ENCODE results near the gene DHX8. TPM values are rescaled to one million over a fixed set of nuclear protein-coding genes. Genes with fewer than 3 reads are reported as not detected.

Gene DHX8
- total RNA-seq, 2 donors from 2014 or later, result 37.2 to 43.6 TPM

DNA sequence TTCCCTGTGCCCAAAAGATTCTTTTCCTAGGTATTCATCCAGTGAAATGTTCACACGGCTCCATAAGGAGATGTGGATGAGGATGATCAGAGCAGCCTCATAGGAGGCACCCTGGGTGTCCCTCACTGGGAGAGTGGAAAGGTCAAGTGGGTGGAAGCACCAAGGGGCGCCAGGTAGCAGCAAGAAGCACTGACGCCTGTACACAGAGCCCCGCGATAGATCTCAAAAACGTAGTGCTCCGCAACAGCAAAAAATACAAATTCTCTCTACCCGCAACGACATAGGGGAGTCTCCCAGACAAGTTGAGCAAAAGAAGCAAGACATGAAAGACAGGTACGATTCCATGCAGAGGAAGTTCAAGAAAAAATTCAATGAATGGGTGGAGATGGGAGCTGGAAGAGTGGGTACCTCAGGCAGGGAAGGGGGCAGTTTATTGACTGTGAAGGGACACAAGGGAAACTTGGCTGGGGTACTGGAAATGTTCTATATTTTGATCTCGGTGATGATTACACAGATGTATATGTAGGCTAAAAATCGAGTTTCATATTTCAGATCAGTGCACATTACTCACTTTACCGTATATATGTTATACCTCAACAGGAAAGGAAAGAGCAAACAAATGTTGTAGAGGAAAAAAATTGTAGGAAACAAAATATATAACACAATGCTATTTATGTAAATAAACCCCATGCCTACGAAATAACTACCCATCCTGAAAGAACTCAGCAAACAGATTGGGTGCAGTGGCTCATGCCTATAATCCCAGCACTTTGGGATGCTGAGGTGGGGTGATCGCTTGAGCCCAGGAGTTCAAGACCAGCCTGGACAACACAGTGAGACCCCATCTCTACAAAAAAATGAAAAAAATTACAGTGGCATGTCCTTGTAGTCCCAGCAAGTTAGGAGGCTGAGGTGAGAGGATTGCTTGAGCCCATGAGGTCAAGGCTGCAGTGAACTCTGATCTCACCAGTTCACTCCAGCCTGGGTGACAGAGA is 80.1 kb downstream of the DHX8 start:
- no peaks in the 10 kb centered on the region for H3K4me1 ChIP-seq (ENCODE audit: control insufficient read depth in 1 of 2, low read depth in 2 of 2)
- TF ChIP-seq, protein P1, sequence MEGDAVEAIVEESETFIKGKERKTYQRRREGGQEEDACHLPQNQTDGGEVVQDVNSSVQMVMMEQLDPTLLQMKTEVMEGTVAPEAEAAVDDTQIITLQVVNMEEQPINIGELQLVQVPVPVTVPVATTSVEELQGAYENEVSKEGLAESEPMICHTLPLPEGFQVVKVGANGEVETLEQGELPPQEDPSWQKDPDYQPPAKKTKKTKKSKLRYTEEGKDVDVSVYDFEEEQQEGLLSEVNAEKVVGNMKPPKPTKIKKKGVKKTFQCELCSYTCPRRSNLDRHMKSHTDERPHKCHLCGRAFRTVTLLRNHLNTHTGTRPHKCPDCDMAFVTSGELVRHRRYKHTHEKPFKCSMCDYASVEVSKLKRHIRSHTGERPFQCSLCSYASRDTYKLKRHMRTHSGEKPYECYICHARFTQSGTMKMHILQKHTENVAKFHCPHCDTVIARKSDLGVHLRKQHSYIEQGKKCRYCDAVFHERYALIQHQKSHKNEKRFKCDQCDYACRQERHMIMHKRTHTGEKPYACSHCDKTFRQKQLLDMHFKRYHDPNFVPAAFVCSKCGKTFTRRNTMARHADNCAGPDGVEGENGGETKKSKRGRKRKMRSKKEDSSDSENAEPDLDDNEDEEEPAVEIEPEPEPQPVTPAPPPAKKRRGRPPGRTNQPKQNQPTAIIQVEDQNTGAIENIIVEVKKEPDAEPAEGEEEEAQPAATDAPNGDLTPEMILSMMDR (IDR thresholded peaks at IDR 0.05), result no peak
- no peak for DNase-seq (ENCODE audit: low spot score)
- H3K27ac ChIP-seq, result no peak overlapping the region
- no peak for ATAC-seq (ENCODE audit: insufficient number of reproducible peaks, low FRiP score, low read depth)
- no peak overlapping the region for H3K4me3 ChIP-seq
- no peaks in the 10 kb centered on the region for H3K36me3 ChIP-seq
- no peaks in the 10 kb centered on the region for H3K27me3 ChIP-seq (replicated peaks; ENCODE audit: insufficient read depth)
- no peaks in the 10 kb centered on the region for H3K9me3 ChIP-seq

DNA sequence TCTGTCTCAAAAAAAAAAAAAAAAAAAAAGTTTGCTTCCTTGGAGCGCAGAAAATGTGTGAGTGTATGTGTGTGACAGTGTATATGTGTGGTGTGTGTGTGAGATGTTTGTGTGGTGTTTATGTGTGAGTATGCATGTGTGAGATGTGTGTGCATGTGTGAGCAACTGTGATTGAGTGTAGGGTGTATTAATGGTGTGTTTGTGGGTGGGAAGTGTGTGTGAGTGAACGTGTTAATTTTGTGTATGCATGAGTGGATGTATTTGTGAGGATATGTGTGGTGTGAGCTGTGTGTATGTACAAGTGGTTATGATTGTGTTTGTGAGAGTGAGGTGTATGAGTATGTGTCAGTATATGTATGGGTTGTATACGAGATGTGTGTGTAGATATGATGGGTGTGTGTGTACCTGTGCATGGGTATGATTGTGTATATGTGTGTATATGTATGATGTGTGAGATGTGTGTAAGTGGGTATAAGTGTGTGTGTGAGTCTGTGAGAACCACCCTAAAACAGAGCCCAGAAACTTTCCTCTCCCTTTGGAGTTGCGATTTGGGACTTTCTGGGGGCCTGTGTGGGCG is 84.8 kb downstream of the DHX8 start:
- Histone ChIP-seq H3K4me1 (ENCODE audit: control insufficient read depth in 1 of 2, low read depth in 2 of 2) (no peaks in the 10 kb centered on the region), H3K4me3 (no peak overlapping the region), H3K36me3 (no peaks in the 10 kb centered on the region), H3K9me3 (no peaks in the 10 kb centered on the region), H3K27me3 (replicated peaks; ENCODE audit: insufficient read depth) (no peaks in the 10 kb centered on the region), H3K27ac (no peak overlapping the region)
- ATAC-seq (ENCODE audit: insufficient number of reproducible peaks, low FRiP score, low read depth) (no peak), DNase-seq (ENCODE audit: low spot score) (no peak)
- TF ChIP-seq, protein P1 (IDR thresholded peaks at IDR 0.05), result no peak

DNA sequence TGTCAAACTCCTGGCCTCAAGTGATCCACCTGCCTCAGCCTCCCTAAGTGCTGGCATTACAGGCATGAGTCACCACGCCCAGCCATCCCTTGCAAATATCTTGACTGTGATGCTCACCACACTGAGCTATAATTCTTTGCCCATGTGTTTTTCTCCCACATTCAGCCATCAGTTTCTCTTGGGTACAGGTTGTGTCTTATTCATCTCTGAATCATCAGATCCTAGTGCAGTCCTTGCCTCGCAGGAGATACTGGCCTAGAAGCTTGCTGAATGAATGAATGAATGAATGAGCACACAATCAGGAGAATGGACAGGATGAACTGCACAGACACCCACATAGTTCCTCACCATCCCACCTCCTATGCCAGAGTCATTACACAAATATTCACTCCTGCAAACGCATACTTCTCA is 86.7 kb downstream of the DHX8 start:
- Histone ChIP-seq H3K27ac (no peak overlapping the region), H3K4me1 (ENCODE audit: control insufficient read depth in 1 of 2, low read depth in 2 of 2) (no peaks in the 10 kb centered on the region), H3K27me3 (replicated peaks; ENCODE audit: insufficient read depth) (no peaks in the 10 kb centered on the region), H3K9me3 (no peaks in the 10 kb centered on the region), H3K36me3 (no peaks in the 10 kb centered on the region), H3K4me3 (no peak overlapping the region)
- DNase-seq (ENCODE audit: low spot score) (no peak), ATAC-seq (ENCODE audit: insufficient number of reproducible peaks, low FRiP score, low read depth) (no peak)
- TF ChIP-seq, protein P1 (IDR thresholded peaks at IDR 0.05), result no peak

DNA sequence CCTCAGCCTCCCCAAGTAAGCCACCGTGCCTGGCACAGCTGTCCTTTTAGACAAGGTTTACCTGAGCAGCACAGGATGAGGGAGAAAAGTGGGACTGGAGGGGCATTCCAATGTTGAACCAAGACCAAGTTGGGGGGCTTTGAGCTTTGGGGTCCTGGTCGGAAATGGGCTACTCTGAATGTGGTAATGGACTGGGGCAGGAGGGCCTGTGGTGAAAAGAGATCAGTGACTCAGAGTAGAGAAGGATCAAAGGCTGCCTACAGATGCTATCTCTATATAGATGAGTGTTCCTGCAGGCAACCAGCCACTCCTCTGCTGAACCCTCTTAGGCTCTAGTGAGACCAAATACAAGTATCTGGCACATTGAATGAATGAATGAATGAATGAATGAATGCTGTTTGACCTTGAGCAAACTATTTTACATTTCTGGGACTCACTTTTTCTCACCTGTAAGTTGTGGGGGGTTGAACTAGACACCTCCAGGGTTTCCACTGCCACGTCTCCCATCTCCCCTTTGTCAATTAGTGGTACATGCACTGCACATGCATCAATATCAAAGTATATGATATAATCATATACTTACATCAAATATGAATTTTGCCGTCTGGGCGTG is 88.7 kb downstream of the DHX8 start:
- TF ChIP-seq, protein P1 (IDR thresholded peaks at IDR 0.05), result no peak
- DNase-seq (ENCODE audit: low spot score) (no peak), ATAC-seq (ENCODE audit: insufficient number of reproducible peaks, low FRiP score, low read depth) (no peak)

More for the DNA sequence above, 88.7 kb downstream of the DHX8 start:
- no peaks in the 10 kb centered on the region for H3K36me3 ChIP-seq
- H3K4me3 ChIP-seq, result no peak overlapping the region
- no peaks in the 10 kb centered on the region for H3K9me3 ChIP-seq
- H3K27me3 ChIP-seq (replicated peaks; ENCODE audit: insufficient read depth), result no peaks in the 10 kb centered on the region
- no peaks in the 10 kb centered on the region for H3K4me1 ChIP-seq (ENCODE audit: control insufficient read depth in 1 of 2, low read depth in 2 of 2)
- no peak overlapping the region for H3K27ac ChIP-seq
